HepG2 (cell line): Measurements from ENCODE around the gene AS3MT.

Experiments used
- ARNT ChIP-seq: fragments of 450-650 bp; IDR thresholded peaks from 2 replicates; pipeline ENCODE4 v1.6.1; 2017
- ATF6 ChIP-seq: sonication (generic); formaldehyde crosslinking; conservative IDR thresholded peaks from 2 replicates; pipeline ENCODE4 v1.4.0; 2020; ENCODE audit warnings: missing genetic modification reagents
- CTCF ChIP-seq: sonication (generic); formaldehyde crosslinking; IDR thresholded peaks from 2 replicates; pipeline ENCODE4 v1.5.0; 2020; ENCODE audit warnings: mild to moderate bottlenecking, missing genetic modification reagents, moderate library complexity
- HMG20B ChIP-seq: conservative IDR thresholded peaks from 2 replicates; pipeline ENCODE4 v1.6.1; 2016; ENCODE audit warnings: missing genetic modification reagents, missing compliant biosample characterization
- JUN ChIP-seq: sonication (generic); formaldehyde crosslinking; IDR thresholded peaks from 2 replicates; pipeline ENCODE4 v1.4.0; 2020; ENCODE audit warnings: mild to moderate bottlenecking, missing genetic modification reagents
- TAF1 ChIP-seq: sonication (generic); formaldehyde crosslinking; IDR thresholded peaks from 2 replicates; pipeline ENCODE4 v1.4.0; 2020; ENCODE audit warnings: missing genetic modification reagents
- XRCC5 ChIP-seq: fragments of 200-400 bp; formaldehyde crosslinking; optimal IDR thresholded peaks from 2 replicates; pipeline ENCODE3; 2017; ENCODE audit warnings: mild to moderate bottlenecking, low read length
- ZNF143 ChIP-seq: sonication (generic); formaldehyde crosslinking; IDR thresholded peaks from 2 replicates; pipeline ENCODE4 v1.4.0; 2020; ENCODE audit warnings: missing genetic modification reagents
- ZNF24 ChIP-seq: fragments of 450-650 bp; IDR thresholded peaks from 2 replicates; pipeline ENCODE4 v1.6.1; 2017; ENCODE audit warnings: antibody characterized with exemption, mild to moderate bottlenecking
- ZNF512B ChIP-seq: sonication (generic); formaldehyde crosslinking; IDR thresholded peaks from 2 replicates; pipeline ENCODE4 v1.5.1; 2020; ENCODE audit warnings: missing genetic modification reagents, mild to moderate bottlenecking, borderline replicate concordance
- ZNF629 ChIP-seq: sonication (generic); formaldehyde crosslinking; conservative IDR thresholded peaks from 2 replicates; pipeline ENCODE4 v1.5.0; 2020; ENCODE audit warnings: missing genetic modification reagents

- no peak for TF ChIP-seq ATF6 (CRISPR knock-in tag)
- no peak for TF ChIP-seq HMG20B (CRISPR knock-in tag)
- TF ChIP-seq ZNF629 (CRISPR knock-in tag) = no peak
- no peak for TF ChIP-seq ZNF24
- TF ChIP-seq CTCF (CRISPR knock-in tag) = no peak
- no peak for TF ChIP-seq ZNF143
- no peak for TF ChIP-seq JUN (CRISPR knock-in tag)
- no peak for TF ChIP-seq XRCC5
- TF ChIP-seq TAF1 (CRISPR knock-in tag) = no peak
- TF ChIP-seq ARNT = no peak
- no peak for TF ChIP-seq ZNF512B
These were observed 36.3 kb upstream of the AS3MT start for GRCh38 chr10:102832987-102833386.
